ENCODE results near the gene POLR2H.

DNA sequence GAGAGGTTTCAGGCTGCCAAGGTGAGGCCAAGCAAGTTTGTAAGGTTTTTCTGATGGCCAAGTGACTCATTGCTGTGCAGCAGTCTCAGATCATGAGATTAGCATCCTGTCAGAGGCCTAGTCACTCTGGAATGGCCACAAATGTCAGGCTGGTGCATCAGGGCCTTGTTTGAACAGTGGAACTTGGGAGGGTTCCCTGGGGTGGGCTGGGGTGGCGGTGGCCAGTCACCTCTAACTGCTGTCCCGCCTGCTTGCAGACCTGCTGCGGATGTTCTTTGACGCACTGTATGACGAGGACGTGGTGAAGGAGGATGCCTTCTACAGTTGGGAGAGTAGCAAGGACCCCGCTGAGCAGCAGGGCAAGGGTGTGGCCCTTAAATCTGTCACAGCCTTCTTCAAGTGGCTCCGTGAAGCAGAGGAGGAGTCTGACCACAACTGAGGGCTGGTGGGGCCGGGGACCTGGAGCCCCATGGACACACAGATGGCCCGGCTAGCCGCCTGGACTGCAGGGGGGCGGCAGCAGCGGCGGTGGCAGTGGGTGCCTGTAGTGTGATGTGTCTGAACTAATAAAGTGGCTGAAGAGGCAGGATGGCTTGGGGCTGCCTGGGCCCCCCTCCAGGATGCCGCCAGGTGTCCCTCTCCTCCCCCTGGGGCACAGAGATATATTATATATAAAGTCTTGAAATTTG lies 26.9 kb upstream of the POLR2H start:
- TF ChIP-seq, protein P1, sequence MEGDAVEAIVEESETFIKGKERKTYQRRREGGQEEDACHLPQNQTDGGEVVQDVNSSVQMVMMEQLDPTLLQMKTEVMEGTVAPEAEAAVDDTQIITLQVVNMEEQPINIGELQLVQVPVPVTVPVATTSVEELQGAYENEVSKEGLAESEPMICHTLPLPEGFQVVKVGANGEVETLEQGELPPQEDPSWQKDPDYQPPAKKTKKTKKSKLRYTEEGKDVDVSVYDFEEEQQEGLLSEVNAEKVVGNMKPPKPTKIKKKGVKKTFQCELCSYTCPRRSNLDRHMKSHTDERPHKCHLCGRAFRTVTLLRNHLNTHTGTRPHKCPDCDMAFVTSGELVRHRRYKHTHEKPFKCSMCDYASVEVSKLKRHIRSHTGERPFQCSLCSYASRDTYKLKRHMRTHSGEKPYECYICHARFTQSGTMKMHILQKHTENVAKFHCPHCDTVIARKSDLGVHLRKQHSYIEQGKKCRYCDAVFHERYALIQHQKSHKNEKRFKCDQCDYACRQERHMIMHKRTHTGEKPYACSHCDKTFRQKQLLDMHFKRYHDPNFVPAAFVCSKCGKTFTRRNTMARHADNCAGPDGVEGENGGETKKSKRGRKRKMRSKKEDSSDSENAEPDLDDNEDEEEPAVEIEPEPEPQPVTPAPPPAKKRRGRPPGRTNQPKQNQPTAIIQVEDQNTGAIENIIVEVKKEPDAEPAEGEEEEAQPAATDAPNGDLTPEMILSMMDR (IDR thresholded peaks at IDR 0.05; ENCODE audit: low read depth, low read length, poor library complexity, severe bottlenecking): no peak
- TF ChIP-seq EZH2phosphoT487 (IDR thresholded peaks at IDR 0.05; ENCODE audit: borderline replicate concordance, low read length): no peak

Measured in DOHH2 (cell line).